GM12878 (cell line): ENCODE data around the gene MRGPRG. TPM values are rescaled to one million over a fixed set of nuclear protein-coding genes. Genes with fewer than 3 reads are reported as not detected.

Experiments
- ATAC-seq: fragments of 200-7000 bp; cut with Tn5 transposase; 3 replicates; pipeline ENCODE4 v1.9.1; 2020; ENCODE audit warnings: mild to moderate bottlenecking, moderate library complexity
- BruUV-seq: library from RNA; stranded (reverse); fragments of 400-500 nt; replicated peaks from 2 replicates; lab custom pipeline; 2021; lab: Mats Ljungman, UMichigan
- CTCF ChIA-PET: fragments of 300-600 bp; sonication (Branson Sonifier 250); formaldehyde crosslinking; extraction: SDS; loops from one replicate; lab custom pipeline; 2021; ENCODE audit warnings: inconsistent platforms; lab: Yijun Ruan, JAX
- POLR2A ChIA-PET: fragments of 350-600 bp; formaldehyde crosslinking; extraction: SDS; loops from one replicate; lab custom pipeline; 2021; ENCODE audit warnings: inconsistent platforms; lab: Charles Lee
- RAD21 ChIA-PET: fragments of 300-600 bp; sonication (Branson Sonifier 250); formaldehyde crosslinking; loops from one replicate; lab custom pipeline; 2023; ENCODE audit warnings: antibody characterized with exemption; ENCODE audit not compliant: unreplicated experiment; lab: Charles Lee
- SMC1A ChIA-PET: fragments of 300-600 bp; sonication (Branson Sonifier 250); formaldehyde crosslinking; loops from one replicate; lab custom pipeline; 2023; ENCODE audit not compliant: unreplicated experiment, uncharacterized antibody; lab: Charles Lee
- DNase-seq: peaks from one replicate; pipeline ENCODE4 v3.0.0-alpha.2; 2011; ENCODE audit warnings: low read depth, low spot score
- FAIRE-seq: peaks from 3 replicates; lab custom pipeline; 2011; peaks lifted over from hg19 to GRCh38; lab: Jason Lieb, UNC
- H2AFZ ChIP-seq: 2 replicates; pipeline ENCODE4 v1.6.0; 2011; ENCODE audit warnings: low read depth, low read length, control low read depth; ENCODE audit not compliant: control insufficient read depth
- H3K27ac ChIP-seq: 2 replicates; pipeline ENCODE4 v1.5.1; 2011; ENCODE audit warnings: control low read depth; ENCODE audit not compliant: control insufficient read depth, insufficient read depth
- H3K27me3 ChIP-seq, 2 experiments: replicated peaks in 1 of 2; 2 replicates each; pipeline versions ENCODE4 v1.6.0 to v1.6.1; 2011; ENCODE audit warnings: low read length in 1 of 2; ENCODE audit not compliant: control insufficient read depth in 2 of 2, insufficient read depth in 2 of 2
- H3K36me3 ChIP-seq, 2 experiments: 2 replicates each; pipeline ENCODE4 v1.5.1; 2011; ENCODE audit warnings: low read length in 1 of 2; ENCODE audit not compliant: control insufficient read depth in 2 of 2, insufficient read depth in 2 of 2
- H3K4me1 ChIP-seq: 2 replicates; pipeline ENCODE4 v1.6.1; 2011; ENCODE audit warnings: mild to moderate bottlenecking, low read length, moderate library complexity, mixed read lengths; ENCODE audit not compliant: control insufficient read depth, insufficient read depth
- H3K4me2 ChIP-seq: 2 replicates; pipeline ENCODE4 v1.6.0; 2011; ENCODE audit warnings: control low read depth; ENCODE audit not compliant: control insufficient read depth, insufficient read depth
- H3K4me3 ChIP-seq: fragments of 200-600 bp; sonication (generic); 2 replicates; pipeline ENCODE4 v1.5.1; 2016
- H3K79me2 ChIP-seq: 2 replicates; pipeline ENCODE4 v1.6.0; 2011; ENCODE audit warnings: low read length; ENCODE audit not compliant: control insufficient read depth, insufficient read depth
- H3K9ac ChIP-seq: 2 replicates; pipeline ENCODE4 v1.8.0; 2011; ENCODE audit warnings: low read length, control low read depth, mixed read lengths; ENCODE audit not compliant: control insufficient read depth, insufficient read depth
- H3K9me3 ChIP-seq: replicated peaks from 3 replicates; pipeline ENCODE4 v1.5.1; 2011; ENCODE audit warnings: mild to moderate bottlenecking, low read length; ENCODE audit not compliant: control insufficient read depth, insufficient read depth
- H4K20me1 ChIP-seq: 2 replicates; pipeline ENCODE4 v1.6.0; 2011; ENCODE audit not compliant: control insufficient read depth, insufficient read depth
- BCL3 ChIP-seq: IDR thresholded peaks from 2 replicates; pipeline ENCODE4 v1.6.1; 2011; ENCODE audit warnings: borderline replicate concordance, low read depth, mild to moderate bottlenecking, moderate library complexity, low read length; ENCODE audit not compliant: insufficient read depth, poor library complexity, severe bottlenecking
- BRCA1 ChIP-seq: IDR thresholded peaks from 2 replicates; pipeline ENCODE4 v1.6.1; 2011; ENCODE audit warnings: low read depth, low read length, improper control_type of control experiment
- CREB1 ChIP-seq: IDR thresholded peaks from 2 replicates; pipeline ENCODE4 v1.6.1; 2012; ENCODE audit warnings: low read depth, mild to moderate bottlenecking, inconsistent platforms
- FOXM1 ChIP-seq: IDR thresholded peaks from 2 replicates; pipeline ENCODE4 v1.6.1; 2012; ENCODE audit warnings: low read depth, mild to moderate bottlenecking, inconsistent platforms, low read length, moderate library complexity
- HDAC2 ChIP-seq: fragments of 200-600 bp; sonication (generic); IDR thresholded peaks from 2 replicates; pipeline ENCODE4 v1.6.1; 2017
- NFYA ChIP-seq: IDR thresholded peaks from 2 replicates; pipeline ENCODE4 v1.6.1; 2011; ENCODE audit warnings: low read depth, mild to moderate bottlenecking, low read length, improper control_type of control experiment, borderline replicate concordance
- NRF1 ChIP-seq: conservative IDR thresholded peaks from 2 replicates; pipeline ENCODE4 v1.6.1; 2011; ENCODE audit warnings: mild to moderate bottlenecking, low read depth, low read length, improper control_type of control experiment
- PRDM15 ChIP-seq: fragments of 450-650 bp; formaldehyde crosslinking; IDR thresholded peaks from 2 replicates; pipeline ENCODE4 v1.4.0; 2020; ENCODE audit warnings: mild to moderate bottlenecking, moderate library complexity
- RBBP5 ChIP-seq: fragments of 200-600 bp; sonication (generic); conservative IDR thresholded peaks from 2 replicates; pipeline ENCODE4 v1.6.1; 2016
- STAT3 ChIP-seq: IDR thresholded peaks from 2 replicates; pipeline ENCODE4 v1.6.1; 2011; ENCODE audit warnings: low read depth, low read length, improper control_type of control experiment
- ZNF217 ChIP-seq: fragments of 450-650 bp; IDR thresholded peaks from 2 replicates; pipeline ENCODE4 v1.6.1; 2017; ENCODE audit warnings: antibody characterized with exemption, mild to moderate bottlenecking
- whole genome bisulfite sequencing: methylation state at CpG from one replicate; pipeline ENCODE4 v1.1.6; 2016; ENCODE audit warnings: low lambda C conversion rate; ENCODE audit not compliant: insufficient replicate concordance, insufficient coverage; ENCODE audit errors: missing lambda C conversion rate; 5-methylcytosine and 5-hydroxymethylcytosine counted together
- in situ Hi-C: fragments of 300-500 bp; cut with MboI; formaldehyde crosslinking; loops from 9 replicates; pipeline ENCODE4 v1.14.3; 2018; ENCODE audit warnings: mixed read lengths
- intact Hi-C: fragments of 100-400 bp; cut with micrococcal nuclease; formaldehyde crosslinking; loops from one replicate; pipeline ENCODE4 v1.14.2; 2022; ENCODE audit not compliant: unreplicated experiment
- polyA plus RNA-seq, 11 experiments: library from polyadenylated mRNA; depleted of rRNA in 4 of 11; unstranded in 6 of 11; stranded (reverse) in 5 of 11; fragments of >200 nt; fragmentation: Nextera tagmentation in 4 of 11; fragmentation: Illumina TruSeq in 1 of 11; extraction: Ambion mirVana in 4 of 11; extraction: Trizol in 1 of 11; gene quantifications; 1 replicate in 1 of 11; 2 replicates in 10 of 11; pipeline versions ENCODE4 v1.2.1 to v1.2.3, GENCODE V29; 2011 to 2016; ENCODE audit warnings: inconsistent platforms in 2 of 11, missing spikeins in 2 of 11, low read depth in 1 of 11
- total RNA-seq, 4 experiments: library from RNA; depleted of rRNA in 3 of 4; stranded (reverse); fragments of >200 nt in 3 of 4; fragmentation: Illumina TruSeq in 1 of 4; extraction: Trizol in 1 of 4; gene quantifications; 2 replicates each; pipeline versions ENCODE4 v1.2.1 to v1.2.3, GENCODE V29; 2013 to 2021

MRGPRG gene
- total and polyA plus RNA-seq, 10 of the 15 experiments (the other 5 are each of a cell fraction or from before 2014, with no cell fraction given): not detected

- BruUV-seq: no TSS peak
- DNase-seq (no peak), FAIRE-seq (no peak), ATAC-seq (no peak)
- Histone ChIP-seq H4K20me1 (no peaks in the 10 kb centered on the region), H2AFZ (no peak overlapping the region), H3K4me1 (no peaks in the 10 kb centered on the region), H3K4me3 (no peak overlapping the region), H3K27ac (no peak overlapping the region), H3K27me3 (no peaks in the 10 kb centered on the region; a peak in 2 of 4 replicates), H3K79me2 (no peaks in the 10 kb centered on the region), H3K4me2 (no peak overlapping the region), H3K9me3 (no peaks in the 10 kb centered on the region), H3K9ac (no peak overlapping the region), H3K36me3 (no peaks in the 10 kb centered on the region)
- ChIA-PET CTCF (no interaction called here), RAD21 (no interaction called here), SMC1A (no interaction called here), POLR2A (no interaction called here)
- WGBS: 36% methylated on average over 20 of the region's 21 CpGs
- TF ChIP-seq RBBP5 (no peak), NFYA (no peak)
- in situ Hi-C loops: no loop called here
- intact Hi-C loops: no loop called here
Measured at GRCh38 chr11:3225826-3226750, 7.5 kb upstream of the MRGPRG start.

GRCh38 chr11:3225159-3225758 lies 6.6 kb upstream of the MRGPRG start:
- RAD21 ChIA-PET: no interaction called here
- no peak overlapping the region for H3K9ac ChIP-seq
- no peak overlapping the region for H3K4me3 ChIP-seq
- intact Hi-C loops: no loop called here
- POLR2A ChIA-PET: no interaction called here
- SMC1A ChIA-PET: no interaction called here
- WGBS: 65% methylated on average over 14 of the region's 17 CpGs
- H3K27ac ChIP-seq: no peak overlapping the region
- no peak overlapping the region for H2AFZ ChIP-seq
- no peak for DNase-seq
- H3K4me2 ChIP-seq: no peak overlapping the region
- no peak for TF ChIP-seq PRDM15 (CRISPR knock-in tag)
- no peak for TF ChIP-seq FOXM1
- no peak for TF ChIP-seq HDAC2
- TF ChIP-seq CREB1: no peak
- TF ChIP-seq ZNF217: no peak
- TF ChIP-seq BCL3: no peak
- TF ChIP-seq BRCA1: no peak
- no peak for TF ChIP-seq STAT3
- no peak for TF ChIP-seq NRF1
- TF ChIP-seq, all 136 proteins: peak for 0
- in situ Hi-C loops: no loop called here
- no peaks in the 10 kb centered on the region for H3K36me3 ChIP-seq
- no peaks in the 10 kb centered on the region for H3K9me3 ChIP-seq
- FAIRE-seq: no peak
- ATAC-seq: no peak
- H3K79me2 ChIP-seq: no peaks in the 10 kb centered on the region
- CTCF ChIA-PET: no interaction called here
- no peaks in the 10 kb centered on the region for H4K20me1 ChIP-seq
- no peaks in the 10 kb centered on the region; a peak in 2 of 4 replicates for H3K27me3 ChIP-seq
- no TSS peak for BruUV-seq
- H3K4me1 ChIP-seq: no peaks in the 10 kb centered on the region
